ENCODE measurements around the gene MEIS1.
"Not testable (repeated sequence)": the region's sequence is repeated elsewhere in the genome, so short reads cannot be mapped to it uniquely, and the experiment has no call there.

The MEIS1 gene

GRCh38 chr2:66470199-66470598 lies 35.3 kb downstream of the MEIS1 start:
- no peak for DNase-seq

DNA sequence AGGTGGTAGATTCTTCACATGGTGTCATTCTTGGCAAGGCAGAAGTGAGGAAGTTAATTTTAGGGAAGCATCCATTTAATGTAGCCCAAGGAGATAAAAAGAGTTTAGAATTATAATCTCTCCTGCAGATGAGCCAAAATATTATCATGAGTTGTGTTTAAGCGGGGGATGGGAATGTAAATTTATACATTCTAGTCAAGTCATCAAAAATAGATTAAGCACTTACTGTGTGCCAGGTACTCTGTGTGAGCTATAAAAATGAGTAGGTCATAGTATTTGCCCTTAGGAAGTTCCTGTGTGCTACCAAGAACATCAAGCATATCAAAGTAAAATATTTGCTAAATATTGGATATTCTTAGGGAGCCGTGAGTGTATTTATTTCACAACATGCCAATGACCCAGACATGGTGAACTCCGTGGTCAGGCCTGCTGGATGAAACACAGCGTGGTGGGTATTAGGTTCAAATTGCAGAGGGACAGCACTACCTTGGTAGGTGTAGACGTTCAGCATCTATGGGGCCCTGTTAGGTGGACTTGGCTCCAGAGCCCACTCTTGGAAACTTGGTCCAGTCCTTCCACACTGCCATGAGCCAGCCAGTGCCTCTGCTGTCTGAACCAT lies 37.4 kb downstream of the MEIS1 start:
- no peak for DNase-seq

DNA sequence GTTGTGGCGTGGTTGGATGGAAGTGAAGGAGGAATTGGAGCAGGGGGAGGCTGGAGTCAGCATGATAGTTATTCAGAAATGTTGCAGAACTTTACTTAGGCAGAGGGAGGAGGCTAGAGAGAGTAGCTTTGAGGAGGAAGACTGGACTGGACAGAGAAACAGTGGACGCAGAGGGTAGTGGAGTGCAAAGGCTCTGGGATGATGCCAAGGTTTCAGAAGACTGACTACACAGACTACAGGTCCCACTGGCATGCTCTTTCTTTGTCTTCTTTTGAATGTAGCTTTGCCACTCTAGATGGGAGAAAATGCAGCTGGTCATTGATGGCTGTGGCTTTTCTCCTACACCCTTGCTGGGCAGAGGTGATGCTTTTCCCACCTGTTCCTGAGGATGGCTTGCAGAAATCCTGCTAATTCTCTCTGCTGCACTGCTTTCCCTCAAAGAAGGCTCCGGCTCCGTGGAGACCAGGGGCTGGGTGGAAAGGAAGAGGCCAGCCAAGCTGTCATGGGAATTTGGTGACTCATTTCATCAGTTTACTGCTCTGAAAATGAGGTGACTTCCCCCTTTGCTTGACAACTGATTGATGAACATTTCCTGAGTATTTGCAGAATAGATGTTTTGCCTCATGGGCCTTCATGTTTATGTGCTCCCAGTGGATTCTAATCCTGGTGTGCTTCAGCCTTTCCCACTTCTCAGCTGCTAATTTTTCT lies 42.4 kb downstream of the MEIS1 start:
- no peak for DNase-seq

GRCh38 chr2:66478299-66478698 lies 43.4 kb downstream of the MEIS1 start:
- no peak for DNase-seq

- DNase-seq = no peak
These were observed 43.9 kb downstream of the MEIS1 start for GRCh38 chr2:66478731-66479316.

DNA sequence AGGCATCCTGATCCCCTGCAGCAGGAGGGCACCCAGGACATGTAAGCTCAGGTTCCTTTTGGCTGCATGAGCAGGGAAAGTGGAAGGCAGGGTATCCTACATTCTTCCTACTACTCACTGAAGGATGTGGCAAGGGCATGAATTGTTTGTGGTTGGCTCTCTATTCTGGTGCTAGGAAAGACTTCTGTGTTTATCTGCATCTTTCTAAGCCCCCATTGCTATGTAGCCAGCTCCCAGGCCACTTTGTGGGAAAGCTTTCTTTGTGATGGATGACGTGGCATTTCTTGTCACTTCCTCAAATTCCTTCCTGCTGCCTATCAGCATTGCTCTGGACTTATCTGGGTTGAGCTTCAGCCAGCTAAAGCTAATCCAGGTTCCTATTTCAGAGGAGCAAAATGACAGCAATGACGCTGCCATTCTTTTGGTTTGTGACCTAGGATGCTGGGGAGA lies 46.2 kb downstream of the MEIS1 start:
- no peak for DNase-seq

- not testable (repeated sequence) for DNase-seq
These were observed 50.3 kb downstream of the MEIS1 start for GRCh38 chr2:66485252-66485651.

GRCh38 chr2:66488946-66489345 lies 54.0 kb downstream of the MEIS1 start:
- no peak for DNase-seq

GRCh38 chr2:66489436-66489835 lies 54.5 kb downstream of the MEIS1 start:
- no peak for DNase-seq

- no peak for DNase-seq
These were observed 55.7 kb downstream of the MEIS1 start for GRCh38 chr2:66490588-66491001.

DNA sequence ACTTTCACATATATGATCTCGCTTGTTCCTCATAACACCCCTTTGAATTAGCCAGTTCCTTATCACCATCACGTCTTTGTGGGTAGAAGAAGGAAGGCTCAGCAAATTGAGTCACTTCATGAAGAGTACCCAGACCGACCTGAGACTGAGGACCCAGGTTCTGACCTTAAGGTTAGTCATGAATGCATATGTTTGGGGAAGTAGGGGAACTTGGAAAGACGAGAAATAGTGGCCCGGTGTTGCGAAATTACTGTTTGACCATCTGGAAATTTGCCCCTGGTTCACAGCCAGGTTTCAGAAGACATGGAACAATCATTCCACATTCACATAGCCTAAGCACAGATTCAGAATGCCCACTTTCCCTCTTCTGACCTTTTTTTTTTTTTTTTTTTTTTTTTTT lies 59.8 kb downstream of the MEIS1 start:
- no peak for DNase-seq

GRCh38 chr2:66495788-66496640 lies 61.1 kb downstream of the MEIS1 start:
- DNase-seq = no peak

- DNase-seq = no peak
These were observed 61.9 kb downstream of the MEIS1 start for GRCh38 chr2:66496670-66497420.

- no peak for DNase-seq
These were observed 62.7 kb downstream of the MEIS1 start for GRCh38 chr2:66497431-66498288.

DNA sequence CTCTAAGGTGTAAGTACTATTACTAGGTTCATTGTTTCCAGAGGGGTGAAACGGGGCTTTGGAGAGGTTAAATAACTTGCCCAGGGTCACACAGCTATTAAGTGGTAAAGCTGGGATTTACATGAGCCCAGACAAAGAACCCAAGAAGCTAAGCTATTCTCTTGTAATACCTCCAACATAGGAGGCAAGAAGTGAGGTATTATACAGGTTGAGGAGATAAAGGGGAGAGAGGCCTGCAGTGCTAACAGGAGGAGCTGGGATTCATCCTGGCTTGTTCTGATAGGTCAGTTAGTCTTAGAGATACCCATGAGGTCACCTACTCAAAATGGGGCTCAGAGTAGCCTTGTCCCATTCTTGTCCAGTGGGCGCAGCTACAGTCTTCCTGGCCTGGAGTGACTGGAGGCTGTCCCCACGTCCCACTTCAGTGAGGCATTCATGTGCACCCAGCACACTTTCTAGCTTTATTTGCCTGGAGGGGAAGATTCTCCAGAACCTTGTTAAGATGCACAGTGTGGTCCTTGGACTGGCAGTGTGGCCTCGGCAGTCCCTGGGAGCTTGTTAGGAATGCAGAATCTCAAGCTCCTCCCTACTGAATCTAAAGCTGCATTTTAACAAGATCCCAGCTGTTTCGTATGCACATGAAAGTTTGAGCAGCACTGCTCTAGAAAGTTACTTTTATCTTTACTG lies 63.5 kb downstream of the MEIS1 start:
- no peak for DNase-seq

- no peak for DNase-seq
These were observed 66.3 kb downstream of the MEIS1 start for GRCh38 chr2:66501267-66501666.

DNA sequence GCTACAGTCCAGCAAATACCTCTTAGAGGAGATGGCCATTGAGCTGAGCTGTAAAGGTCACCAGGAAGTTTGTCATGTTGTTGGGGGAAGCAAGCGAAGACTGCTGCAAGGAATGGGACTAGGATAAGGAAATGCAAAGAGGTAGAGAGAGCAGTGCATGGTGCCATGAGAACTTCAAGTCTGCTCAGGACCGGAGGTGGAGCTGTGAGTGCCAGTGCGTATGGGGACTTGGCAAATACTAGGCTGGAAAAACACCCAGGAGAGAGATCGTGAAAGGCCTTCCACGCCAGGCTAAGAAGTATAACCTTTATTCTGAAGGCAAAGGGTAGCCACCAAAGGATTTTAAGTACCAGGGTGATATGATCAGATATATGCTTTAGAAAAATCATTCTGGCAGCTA lies 71.3 kb downstream of the MEIS1 start:
- no peak for DNase-seq

DNA sequence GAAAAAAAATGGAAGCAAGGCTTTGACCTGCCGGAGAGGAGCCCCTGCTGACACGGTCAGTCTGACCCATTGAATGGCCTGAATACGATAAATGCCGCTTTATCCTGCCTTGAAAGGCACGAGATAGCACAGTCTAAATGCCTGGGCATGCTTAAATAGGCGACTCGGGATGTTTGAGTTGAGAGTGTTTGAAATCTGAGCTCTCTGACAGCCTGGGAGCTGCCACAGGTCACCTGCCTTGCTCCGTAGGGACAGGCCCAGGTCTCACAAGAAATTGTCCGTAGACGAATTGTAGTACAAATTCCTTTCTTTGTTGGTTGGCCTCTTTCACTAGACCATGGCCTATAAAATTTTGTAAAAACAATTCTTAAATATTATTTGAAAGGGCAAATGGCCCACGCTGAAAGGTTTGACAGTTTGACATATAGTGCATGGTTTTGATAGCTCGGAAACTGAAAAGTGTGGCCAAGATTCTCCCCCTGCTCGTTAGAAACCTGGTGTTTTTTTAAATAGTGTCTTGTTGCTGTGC lies 72.8 kb downstream of the MEIS1 start:
- no peak for DNase-seq

GRCh38 chr2:66508484-66509071 lies 73.7 kb downstream of the MEIS1 start:
- DNase-seq = no peak

DNA sequence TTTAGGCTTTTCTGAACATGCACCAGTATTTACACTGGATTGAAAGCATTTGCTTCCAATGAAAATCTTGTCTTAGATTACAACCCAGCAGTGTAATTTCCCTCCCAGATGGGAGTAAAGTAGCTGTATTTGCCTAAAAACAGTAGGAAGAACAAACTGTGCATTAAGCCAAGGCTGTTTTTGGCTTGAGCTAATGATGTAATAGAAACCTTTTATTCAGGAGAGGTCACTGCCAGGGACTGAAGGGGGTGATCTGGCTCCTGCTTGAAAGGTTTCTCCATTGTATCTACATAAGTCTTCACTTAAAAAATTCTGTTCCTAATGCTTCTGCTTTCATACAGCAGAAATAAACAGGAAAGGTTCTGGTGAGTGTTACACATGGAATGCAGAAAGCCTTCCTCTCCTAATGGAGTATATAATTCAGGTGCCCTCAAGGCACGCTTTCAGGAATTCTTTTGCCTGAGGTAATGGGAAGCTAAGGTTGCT lies 74.4 kb downstream of the MEIS1 start:
- DNase-seq = no peak
